PFSK-1 (cell line): ENCODE measurements around the gene CATSPERE.

ENCODE experiments used
- POLR2AphosphoS5 ChIP-seq: IDR thresholded peaks from 2 replicates; pipeline ENCODE4 v1.6.1; 2012; ENCODE audit warnings: low read depth, mild to moderate bottlenecking, control low read depth, low read length, moderate library complexity
- REST ChIP-seq, 2 experiments: IDR thresholded peaks; 2 replicates each; pipeline versions ENCODE4 v1.6.1 to v1.8.0; 2011 to 2012; ENCODE audit warnings: low read depth in 2 of 2, low read length in 2 of 2, control low read depth in 1 of 2, inconsistent platforms in 1 of 2, mild to moderate bottlenecking in 1 of 2, moderate library complexity in 1 of 2; ENCODE audit not compliant: insufficient read depth in 1 of 2
- TAF1 ChIP-seq: IDR thresholded peaks from 2 replicates; pipeline ENCODE4 v1.6.1; 2012; ENCODE audit warnings: low read length, control low read depth, borderline replicate concordance; ENCODE audit not compliant: insufficient read depth

DNA sequence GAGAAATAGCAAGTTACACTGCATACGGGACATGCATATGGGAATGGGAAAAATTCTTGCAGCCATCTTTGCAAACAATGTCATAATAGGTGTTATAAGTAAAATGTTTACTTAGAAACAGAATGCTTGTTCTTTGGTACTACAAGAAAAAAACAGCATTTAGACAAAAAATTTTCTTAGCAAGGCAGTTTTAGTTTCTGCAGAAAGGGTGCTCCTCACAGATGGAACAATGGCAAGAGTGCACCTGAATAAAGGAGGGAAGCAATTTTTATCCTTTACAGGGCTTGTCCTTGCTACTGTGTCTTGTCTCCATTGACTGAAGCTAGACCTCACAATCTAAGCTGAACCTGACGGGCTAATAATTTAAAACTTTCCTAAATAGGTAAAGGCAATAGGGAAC is 112.7 kb downstream of the CATSPERE start:
- TF ChIP-seq POLR2AphosphoS5 = no peak
- TF ChIP-seq TAF1 = no peak
- TF ChIP-seq REST (IDR thresholded peaks at IDR 0.05; ENCODE audit: insufficient read depth in 1 of 2, low read depth in 2 of 2, low read length in 2 of 2) = no peak
